Upper lobe of right lung (tissue), 1 donor: ENCODE measurements around the gene SPR. TPM values are rescaled to one million over a fixed set of nuclear protein-coding genes. Genes with fewer than 3 reads are reported as not detected.

Experiments used
- ATAC-seq: fragments of 200-7000 bp; cut with Tn5 transposase; one replicate; pipeline ENCODE4 v1.9.1; 2020; ENCODE audit warnings: mild to moderate bottlenecking, moderate library complexity
- DNase-seq: peaks from one replicate; pipeline ENCODE4 v3.0.0-alpha.2; 2020
- H3K27ac ChIP-seq: fragments of 200-600 bp; one replicate; pipeline ENCODE4 v1.8.0; 2022
- H3K27me3 ChIP-seq: fragments of 200-600 bp; one replicate; pipeline ENCODE4 v1.8.0; 2022; ENCODE audit warnings: mild to moderate bottlenecking
- H3K36me3 ChIP-seq: fragments of 200-600 bp; one replicate; pipeline ENCODE4 v1.8.0; 2022
- H3K4me1 ChIP-seq: fragments of 200-600 bp; one replicate; pipeline ENCODE4 v1.8.0; 2022
- H3K4me3 ChIP-seq: fragments of 200-600 bp; one replicate; pipeline ENCODE4 v1.8.0; 2022; ENCODE audit warnings: mild to moderate bottlenecking
- H3K9me3 ChIP-seq: fragments of 200-600 bp; one replicate; pipeline ENCODE4 v1.8.0; 2022
- intact Hi-C: fragments of 100-400 bp; cut with DNase I; formaldehyde crosslinking; loops from one replicate; pipeline ENCODE4 v1.11.0; 2022
- total RNA-seq: library from RNA; stranded (reverse); fragmentation: NEBNext Ultra II Directional; extraction: Animal tissue kit (Norgen Biotek cat#: 25700); gene quantifications from one replicate; pipeline ENCODE4 v1.2.1, GENCODE V29; 2021
- TF ChIP-seq, protein P1 (sequence below): fragments of 200-600 bp; IDR thresholded peaks from one replicate; pipeline ENCODE4 v1.8.0; 2022; ENCODE audit warnings: antibody characterized with exemption
- donor health status: DM: no; HTN: yes; CAD: no; lungs with severe emphysema.

Gene SPR
- total RNA-seq, 1 donor from 2014 or later, result 44.1 TPM

DNA sequence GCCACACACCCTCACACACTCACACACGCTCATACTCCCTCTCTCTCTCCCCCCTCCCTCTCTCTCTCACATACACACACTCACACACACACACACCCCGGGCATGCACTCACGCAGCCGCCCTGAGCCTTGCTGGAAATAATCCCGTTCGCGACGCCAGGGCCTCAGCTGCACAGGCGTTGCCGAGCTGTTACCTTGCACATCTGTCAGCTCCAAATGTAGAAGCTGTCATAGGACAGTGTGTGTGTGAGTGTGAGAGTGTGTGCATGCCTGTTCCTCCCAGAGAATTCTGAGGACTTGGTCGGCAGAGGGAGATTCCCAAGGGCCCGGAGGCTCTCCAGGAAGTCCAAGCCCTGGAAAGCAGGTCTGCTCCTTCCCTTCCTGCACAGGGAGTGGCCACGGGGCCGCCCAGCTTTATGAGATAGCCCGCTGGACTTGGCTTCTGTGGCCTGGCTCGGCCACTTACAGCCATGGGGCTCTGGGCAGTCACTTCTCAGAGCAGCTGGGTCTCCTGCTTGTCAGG is 8.6 kb downstream of the SPR start:
- DNase-seq (no peak), ATAC-seq (peak; percentile 52)
- Histone ChIP-seq H3K27me3 (peaks cover 15% of the 10 kb centered on the region), H3K9me3 (no peaks in the 10 kb centered on the region), H3K36me3 (peaks cover 8% of the 10 kb centered on the region), H3K4me1 (peaks cover 9% of the 10 kb centered on the region), H3K27ac (no peak overlapping the region), H3K4me3 (no peak overlapping the region)
- intact Hi-C loops, result loop anchor here (10.0 kb wide), 1 partner anchor 269 kb away; no protein-coding TSS in a partner anchor
- TF ChIP-seq, protein P1, sequence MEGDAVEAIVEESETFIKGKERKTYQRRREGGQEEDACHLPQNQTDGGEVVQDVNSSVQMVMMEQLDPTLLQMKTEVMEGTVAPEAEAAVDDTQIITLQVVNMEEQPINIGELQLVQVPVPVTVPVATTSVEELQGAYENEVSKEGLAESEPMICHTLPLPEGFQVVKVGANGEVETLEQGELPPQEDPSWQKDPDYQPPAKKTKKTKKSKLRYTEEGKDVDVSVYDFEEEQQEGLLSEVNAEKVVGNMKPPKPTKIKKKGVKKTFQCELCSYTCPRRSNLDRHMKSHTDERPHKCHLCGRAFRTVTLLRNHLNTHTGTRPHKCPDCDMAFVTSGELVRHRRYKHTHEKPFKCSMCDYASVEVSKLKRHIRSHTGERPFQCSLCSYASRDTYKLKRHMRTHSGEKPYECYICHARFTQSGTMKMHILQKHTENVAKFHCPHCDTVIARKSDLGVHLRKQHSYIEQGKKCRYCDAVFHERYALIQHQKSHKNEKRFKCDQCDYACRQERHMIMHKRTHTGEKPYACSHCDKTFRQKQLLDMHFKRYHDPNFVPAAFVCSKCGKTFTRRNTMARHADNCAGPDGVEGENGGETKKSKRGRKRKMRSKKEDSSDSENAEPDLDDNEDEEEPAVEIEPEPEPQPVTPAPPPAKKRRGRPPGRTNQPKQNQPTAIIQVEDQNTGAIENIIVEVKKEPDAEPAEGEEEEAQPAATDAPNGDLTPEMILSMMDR, result no peak

DNA sequence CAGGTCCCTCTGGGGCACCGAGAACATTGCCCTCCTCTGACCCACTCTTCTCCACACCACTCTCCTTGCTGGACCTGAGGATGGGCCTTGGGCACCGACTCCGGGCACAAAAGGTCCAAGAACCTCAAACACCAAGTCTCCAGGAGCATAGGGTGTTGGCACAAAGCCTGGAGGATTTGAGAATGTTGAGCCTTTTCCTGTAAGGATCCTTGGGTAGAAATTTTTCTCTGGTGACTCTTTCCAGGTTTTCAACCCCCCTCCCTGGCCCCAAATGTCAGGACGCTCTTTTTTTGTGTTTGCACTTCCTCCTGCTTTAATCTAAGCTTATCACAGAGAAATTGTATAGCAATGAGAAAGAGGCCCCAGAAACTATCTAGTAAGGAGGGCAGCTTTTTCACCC is 9.2 kb downstream of the SPR start:
- peaks cover 5% of the 10 kb centered on the region for H3K36me3 ChIP-seq
- ATAC-seq (no peak), DNase-seq (no peak)
- intact Hi-C loops, result loop anchor here (10.0 kb wide), 1 partner anchor 268 kb away; no protein-coding TSS in a partner anchor
- H3K4me1 ChIP-seq, result peaks cover 9% of the 10 kb centered on the region
- TF ChIP-seq, protein P1, result no peak
- H3K9me3 ChIP-seq, result no peaks in the 10 kb centered on the region
- peaks cover 15% of the 10 kb centered on the region for H3K27me3 ChIP-seq
- H3K27ac ChIP-seq, result no peak overlapping the region
- H3K4me3 ChIP-seq, result no peak overlapping the region

DNA sequence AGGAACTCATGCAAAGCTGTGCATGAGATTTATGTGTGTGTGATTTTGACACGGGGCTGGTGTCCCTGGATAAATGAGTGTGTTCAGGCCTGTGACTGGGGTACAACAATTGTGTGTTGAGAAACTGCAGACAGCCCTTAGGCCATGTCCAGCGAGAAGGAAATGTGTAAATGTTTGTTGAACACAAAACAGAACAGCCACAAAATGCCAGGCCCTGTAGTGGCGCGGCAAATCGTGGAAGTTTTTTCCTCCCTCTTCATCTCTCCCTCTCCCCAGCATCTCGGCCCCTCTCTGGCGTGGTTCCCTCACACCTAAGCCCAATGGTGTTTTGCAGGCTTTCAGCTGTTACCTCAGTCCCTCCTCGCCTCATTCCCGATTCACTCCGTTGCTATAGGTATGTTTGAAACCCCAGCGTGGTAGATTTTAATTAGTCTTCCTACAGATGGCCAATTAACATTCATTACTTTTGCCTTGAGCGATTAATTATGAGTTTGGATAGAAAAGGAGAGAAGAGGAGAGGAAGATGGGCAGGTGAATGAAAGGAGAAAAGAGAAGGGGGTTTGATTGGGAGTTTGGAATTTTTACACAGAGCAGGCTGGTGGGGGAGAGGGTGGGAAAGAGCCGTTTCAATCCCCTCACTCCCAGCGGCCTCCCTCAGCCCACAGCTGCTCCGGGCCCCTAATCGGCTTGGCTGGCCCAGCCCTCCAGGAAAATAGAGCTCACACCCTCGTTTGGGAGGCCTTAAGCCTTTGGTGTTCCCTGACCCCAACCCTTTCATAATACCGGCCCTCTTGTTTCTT is 10.8 kb downstream of the SPR start:
- ATAC-seq (no peak), DNase-seq (no peak)
- Histone ChIP-seq H3K4me3 (no peak overlapping the region), H3K27ac (no peak overlapping the region), H3K27me3 (peaks cover 23% of the 10 kb centered on the region), H3K9me3 (no peaks in the 10 kb centered on the region), H3K36me3 (no peaks in the 10 kb centered on the region), H3K4me1 (peaks cover 9% of the 10 kb centered on the region)
- TF ChIP-seq, protein P1, result no peak
- intact Hi-C loops, result loop anchor here (10.0 kb wide), 1 partner anchor 267 kb away; no protein-coding TSS in a partner anchor

DNA sequence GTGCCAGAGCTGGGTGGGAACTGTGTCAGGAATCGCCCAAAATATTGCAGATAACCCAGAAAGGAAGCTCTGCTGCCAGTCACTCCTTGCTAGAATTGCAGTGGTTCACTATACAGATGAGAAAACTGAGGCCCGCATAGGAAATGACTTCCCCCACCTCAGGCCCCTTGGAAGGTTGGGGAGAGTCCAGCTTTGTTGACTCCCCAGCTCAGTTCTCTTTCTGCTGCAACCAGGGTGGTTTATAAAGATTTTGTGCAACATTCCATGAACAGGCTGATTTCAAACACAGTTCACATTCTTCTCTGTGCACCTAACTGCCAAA is 11.3 kb downstream of the SPR start:
- intact Hi-C loops, result loop anchor here (10.0 kb wide), 1 partner anchor 266 kb away; no protein-coding TSS in a partner anchor
- no peaks in the 10 kb centered on the region for H3K9me3 ChIP-seq
- H3K4me3 ChIP-seq, result no peak overlapping the region
- TF ChIP-seq, protein P1, result no peak
- ATAC-seq (no peak), DNase-seq (no peak)
- no peaks in the 10 kb centered on the region for H3K36me3 ChIP-seq
- peaks cover 27% of the 10 kb centered on the region for H3K27me3 ChIP-seq
- H3K4me1 ChIP-seq, result peaks cover 9% of the 10 kb centered on the region
- H3K27ac ChIP-seq, result no peak overlapping the region

DNA sequence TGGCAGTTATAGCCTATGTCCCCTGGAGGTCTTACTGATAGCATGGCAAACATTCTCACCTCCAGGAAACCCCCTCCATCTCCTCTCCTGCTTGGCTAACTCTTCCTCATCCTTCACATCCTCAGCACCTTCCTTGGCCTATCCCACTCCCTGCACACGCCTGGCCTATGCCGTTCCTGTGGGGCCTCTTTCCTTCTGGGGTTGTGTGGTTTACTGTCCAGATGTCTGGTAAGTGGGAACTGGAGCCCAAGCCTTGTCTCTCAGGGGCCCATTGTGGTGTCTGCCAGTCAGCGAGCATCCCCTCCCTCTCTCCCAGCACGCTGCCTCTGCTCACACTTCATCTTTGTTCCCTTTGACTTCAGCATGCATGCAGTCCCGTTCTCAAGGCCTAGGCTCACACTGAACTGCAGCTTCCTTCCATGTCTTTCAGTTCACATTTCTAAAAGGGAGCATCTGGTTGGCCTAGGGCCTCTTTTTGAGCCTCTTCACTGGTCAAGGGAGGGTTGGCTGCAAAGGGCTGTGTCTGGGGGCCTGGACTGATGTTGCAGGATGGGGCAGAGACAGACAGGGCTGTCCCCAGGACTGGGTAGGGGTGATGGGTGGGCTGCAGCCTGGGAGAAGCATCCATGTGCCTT is 13.1 kb downstream of the SPR start:
- TF ChIP-seq, protein P1, result no peak
- H3K27me3 ChIP-seq, result peaks cover 26% of the 10 kb centered on the region
- intact Hi-C loops, result no loop called here
- H3K9me3 ChIP-seq, result no peaks in the 10 kb centered on the region
- ATAC-seq, result no peak
- H3K4me3 ChIP-seq, result no peak overlapping the region
- no peak overlapping the region for H3K27ac ChIP-seq
- no peaks in the 10 kb centered on the region for H3K36me3 ChIP-seq
- no peak for DNase-seq
- peaks cover 8% of the 10 kb centered on the region for H3K4me1 ChIP-seq
